ENCODE results near the gene KCNH4. TPM values are rescaled to one million over a fixed set of nuclear protein-coding genes. Genes with fewer than 3 reads are reported as not detected.
"Not testable (repeated sequence)": the region's sequence is repeated elsewhere in the genome, so short reads cannot be mapped to it uniquely, and the experiment has no call there.

The KCNH4 gene
- total RNA-seq, 1 donor, result 0.09 TPM

GRCh38 chr17:42146911-42147607 is 33.9 kb downstream of the KCNH4 start:
- H3K4me3 ChIP-seq (ENCODE audit: low read depth, low read length), result no peak overlapping the region
- no peak for DNase-seq (ENCODE audit: low read depth)
- TF ChIP-seq CTCF (IDR thresholded peaks at IDR 0.05; ENCODE audit: insufficient read depth, low read length), result no peak

GRCh38 chr17:42143138-42143537 is 37.8 kb downstream of the KCNH4 start:
- not testable (repeated sequence) for DNase-seq (ENCODE audit: low read depth)

GRCh38 chr17:42142371-42142896 is 38.5 kb downstream of the KCNH4 start:
- peak; percentile 57 for DNase-seq (ENCODE audit: low read depth)
- TF ChIP-seq CTCF (IDR thresholded peaks at IDR 0.05; ENCODE audit: insufficient read depth, low read length), result no peak
- no peak overlapping the region for H3K4me3 ChIP-seq (ENCODE audit: low read depth, low read length)

More at GRCh38 chr17:42143138-42143537, 37.8 kb downstream of the KCNH4 start:
- not testable (repeated sequence) for H3K4me3 ChIP-seq (ENCODE audit: low read depth, low read length)

GRCh38 chr17:42141382-42141781 is 39.6 kb downstream of the KCNH4 start:
- no peak overlapping the region for H3K4me3 ChIP-seq (ENCODE audit: low read depth, low read length)
- TF ChIP-seq CTCF (IDR thresholded peaks at IDR 0.05; ENCODE audit: insufficient read depth, low read length), result no peak
- no peak for DNase-seq (ENCODE audit: low read depth)

GRCh38 chr17:42140690-42141089 is 40.3 kb downstream of the KCNH4 start:
- not testable (repeated sequence) for H3K4me3 ChIP-seq (ENCODE audit: low read depth, low read length)

GRCh38 chr17:42138749-42139492 is 42.0 kb downstream of the KCNH4 start:
- DNase-seq (ENCODE audit: low read depth), result no peak
- H3K4me3 ChIP-seq (ENCODE audit: low read depth, low read length), result no peak overlapping the region

More at GRCh38 chr17:42140690-42141089, 40.3 kb downstream of the KCNH4 start:
- not testable (repeated sequence) for DNase-seq (ENCODE audit: low read depth)

GRCh38 chr17:42136654-42137051 is 44.3 kb downstream of the KCNH4 start:
- no peak overlapping the region for H3K4me3 ChIP-seq (ENCODE audit: low read depth, low read length)
- TF ChIP-seq CTCF (IDR thresholded peaks at IDR 0.05; ENCODE audit: insufficient read depth, low read length), result no peak
- DNase-seq (ENCODE audit: low read depth), result no peak

More at GRCh38 chr17:42138749-42139492, 42.0 kb downstream of the KCNH4 start:
- TF ChIP-seq CTCF (IDR thresholded peaks at IDR 0.05; ENCODE audit: insufficient read depth, low read length), result no peak

Data from fibroblast of the aortic adventitia (primary cell).